ENCODE results near the gene ABHD14A. TPM values are rescaled to one million over a fixed set of nuclear protein-coding genes. Genes with fewer than 3 reads are reported as not detected.

The ABHD14A gene
- total and polyA plus RNA-seq, 2 experiments from 2014 or later, result 17.1 to 55.1 TPM

DNA sequence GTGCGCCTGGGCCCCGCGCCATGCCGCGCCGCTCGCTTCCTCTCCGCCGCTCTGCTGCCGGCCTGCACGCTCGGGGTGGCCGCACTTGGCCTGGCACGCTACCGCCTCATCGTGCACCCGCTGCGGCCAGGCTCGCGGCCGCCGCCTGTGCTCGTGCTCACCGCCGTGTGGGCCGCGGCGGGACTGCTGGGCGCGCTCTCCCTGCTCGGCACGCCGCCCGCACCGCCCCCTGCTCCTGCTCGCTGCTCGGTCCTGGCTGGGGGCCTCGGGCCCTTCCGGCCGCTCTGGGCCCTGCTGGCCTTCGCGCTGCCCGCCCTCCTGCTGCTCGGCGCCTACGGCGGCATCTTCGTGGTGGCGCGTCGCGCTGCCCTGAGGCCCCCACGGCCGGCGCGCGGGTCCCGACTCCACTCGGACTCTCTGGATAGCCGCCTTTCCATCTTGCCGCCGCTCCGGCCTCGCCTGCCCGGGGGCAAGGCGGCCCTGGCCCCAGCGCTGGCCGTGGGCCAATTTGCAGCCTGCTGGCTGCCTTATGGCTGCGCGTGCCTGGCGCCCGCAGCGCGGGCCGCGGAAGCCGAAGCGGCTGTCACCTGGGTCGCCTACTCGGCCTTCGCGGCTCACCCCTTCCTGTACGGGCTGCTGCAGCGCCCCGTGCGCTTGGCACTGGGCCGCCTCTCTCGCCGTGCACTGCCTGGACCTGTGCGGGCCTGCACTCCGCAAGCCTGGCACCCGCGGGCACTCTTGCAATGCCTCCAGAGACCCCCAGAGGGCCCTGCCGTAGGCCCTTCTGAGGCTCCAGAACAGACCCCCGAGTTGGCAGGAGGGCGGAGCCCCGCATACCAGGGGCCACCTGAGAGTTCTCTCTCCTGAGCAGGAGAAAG, 18.7 kb upstream of the ABHD14A start:
- peak; percentile 77 for DNase-seq (ENCODE audit: low spot score)
- Histone ChIP-seq H3K4me3 (peak overlapping the region; percentile 20), H2AFZ (peak overlapping the region; percentile 83)

DNA sequence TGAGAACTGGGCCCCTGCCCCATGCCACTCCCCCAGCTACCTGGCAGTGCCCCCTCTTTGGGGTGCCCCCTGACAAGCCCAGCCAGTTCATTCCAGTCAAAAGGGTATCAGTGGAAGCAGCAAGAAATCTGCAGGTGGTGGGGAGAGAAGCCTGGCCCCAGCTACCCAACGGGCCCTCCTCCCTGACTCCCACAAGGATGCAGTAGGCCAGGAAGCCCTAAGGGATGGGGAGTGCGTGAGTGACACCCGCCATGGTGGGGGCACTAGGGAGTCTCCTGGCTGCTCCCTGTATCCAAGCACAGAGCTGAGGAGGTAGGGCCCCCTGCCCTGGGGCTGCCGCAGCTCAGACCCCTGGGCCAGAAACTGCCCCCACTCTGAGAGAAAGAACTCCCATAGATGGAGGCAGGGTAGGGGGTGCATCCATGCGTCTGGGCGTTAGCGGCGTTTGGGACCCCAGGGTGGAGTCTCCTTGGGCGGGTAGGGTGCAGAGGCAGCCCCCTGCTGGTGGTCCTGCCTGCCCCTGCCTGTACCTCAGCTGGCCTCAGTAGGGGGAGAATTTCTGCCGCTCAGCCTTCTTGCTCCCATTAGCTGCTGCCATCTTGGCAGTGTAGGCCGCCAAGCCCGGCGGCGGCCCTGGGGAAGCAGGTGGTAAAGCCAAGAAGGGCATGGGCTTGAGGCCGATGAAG, 17.2 kb upstream of the ABHD14A start:
- no peak for TF ChIP-seq EZH2 (IDR thresholded peaks at IDR 0.05; ENCODE audit: borderline replicate concordance)
- TF ChIP-seq, protein P1, sequence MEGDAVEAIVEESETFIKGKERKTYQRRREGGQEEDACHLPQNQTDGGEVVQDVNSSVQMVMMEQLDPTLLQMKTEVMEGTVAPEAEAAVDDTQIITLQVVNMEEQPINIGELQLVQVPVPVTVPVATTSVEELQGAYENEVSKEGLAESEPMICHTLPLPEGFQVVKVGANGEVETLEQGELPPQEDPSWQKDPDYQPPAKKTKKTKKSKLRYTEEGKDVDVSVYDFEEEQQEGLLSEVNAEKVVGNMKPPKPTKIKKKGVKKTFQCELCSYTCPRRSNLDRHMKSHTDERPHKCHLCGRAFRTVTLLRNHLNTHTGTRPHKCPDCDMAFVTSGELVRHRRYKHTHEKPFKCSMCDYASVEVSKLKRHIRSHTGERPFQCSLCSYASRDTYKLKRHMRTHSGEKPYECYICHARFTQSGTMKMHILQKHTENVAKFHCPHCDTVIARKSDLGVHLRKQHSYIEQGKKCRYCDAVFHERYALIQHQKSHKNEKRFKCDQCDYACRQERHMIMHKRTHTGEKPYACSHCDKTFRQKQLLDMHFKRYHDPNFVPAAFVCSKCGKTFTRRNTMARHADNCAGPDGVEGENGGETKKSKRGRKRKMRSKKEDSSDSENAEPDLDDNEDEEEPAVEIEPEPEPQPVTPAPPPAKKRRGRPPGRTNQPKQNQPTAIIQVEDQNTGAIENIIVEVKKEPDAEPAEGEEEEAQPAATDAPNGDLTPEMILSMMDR (IDR thresholded peaks at IDR 0.05; ENCODE audit: poor library complexity), result no peak
- TF ChIP-seq EZH2phosphoT487 (IDR thresholded peaks at IDR 0.05; ENCODE audit: low read depth, severe bottlenecking, unreplicated experiment), result no peak

More for the DNA sequence above, 18.7 kb upstream of the ABHD14A start:
- 7% methylated on average over 83 of the region's 97 CpGs for WGBS (ENCODE audit: low lambda C conversion rate, missing lambda C conversion rate)
- H3K9me3 ChIP-seq (ENCODE audit: low read depth), result no peaks in the 10 kb centered on the region
- no peaks in the 10 kb centered on the region for H3K36me3 ChIP-seq (replicated peaks; ENCODE audit: insufficient read depth, low read depth)
- H3K27ac ChIP-seq, result no peak overlapping the region
- TF ChIP-seq, protein P1 (IDR thresholded peaks at IDR 0.05; ENCODE audit: poor library complexity), result peak; percentile 17
- TF ChIP-seq EZH2 (IDR thresholded peaks at IDR 0.05; ENCODE audit: borderline replicate concordance) (no peak), EZH2phosphoT487 (IDR thresholded peaks at IDR 0.05; ENCODE audit: low read depth, severe bottlenecking, unreplicated experiment) (no peak)
- no peaks in the 10 kb centered on the region for H4K20me1 ChIP-seq (ENCODE audit: insufficient read depth, poor library complexity, severe bottlenecking)
- H3K79me2 ChIP-seq, result no peaks in the 10 kb centered on the region
- peak overlapping the region; percentile 89 for H3K4me2 ChIP-seq
- H3K27me3 ChIP-seq, result peaks cover 22% of the 10 kb centered on the region
- no peaks in the 10 kb centered on the region for H3K9me2 ChIP-seq (replicated peaks; ENCODE audit: insufficient read depth)
- H3K4me1 ChIP-seq (ENCODE audit: insufficient read depth), result peaks cover 11% of the 10 kb centered on the region

DNA sequence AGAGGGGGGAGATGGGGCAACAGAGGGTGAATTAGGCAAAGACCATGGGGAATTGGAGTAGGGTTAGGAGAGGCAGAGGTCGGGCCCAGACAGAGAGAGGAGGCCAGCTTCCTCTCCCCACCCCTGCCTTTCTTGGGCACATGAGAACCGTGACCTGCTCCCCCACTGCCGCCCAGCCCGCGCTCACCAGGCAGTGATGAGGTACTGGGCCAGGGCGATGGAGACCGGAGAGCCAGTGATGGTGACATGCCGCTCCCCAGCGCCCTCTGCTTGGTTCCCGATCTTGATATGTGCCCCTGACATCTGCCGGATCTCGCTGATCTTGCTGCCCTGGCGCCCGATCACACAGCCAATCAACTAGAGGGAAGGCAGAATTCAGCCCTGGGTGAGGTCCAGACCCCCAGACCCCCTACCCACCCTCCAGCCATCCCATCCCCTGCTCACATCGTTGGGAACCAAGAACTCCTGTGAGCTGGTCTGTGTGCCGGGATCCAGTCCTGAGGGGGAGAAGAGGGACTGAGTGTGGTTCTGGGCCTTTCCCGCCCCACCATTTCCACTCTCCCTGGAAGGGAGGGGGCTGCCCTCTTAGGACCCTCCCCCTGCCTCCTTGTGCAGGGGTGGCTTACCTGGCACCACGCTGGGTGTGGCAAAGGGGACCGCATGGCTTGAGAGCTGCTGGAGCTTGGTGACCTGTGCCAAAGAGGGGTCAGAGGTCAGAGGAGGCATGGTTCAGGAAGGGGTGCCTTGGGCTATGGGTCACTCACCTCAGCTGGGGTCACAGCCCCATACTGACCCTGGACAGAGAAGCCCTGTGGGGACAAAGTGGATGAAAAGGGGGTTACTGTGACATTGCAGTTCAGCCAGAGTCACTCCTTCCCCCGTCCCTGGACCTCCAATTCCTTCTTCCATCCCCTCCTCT, 16.0 kb upstream of the ABHD14A start:
- no peak overlapping the region for H2AFZ ChIP-seq
- H3K9me3 ChIP-seq (ENCODE audit: low read depth), result no peaks in the 10 kb centered on the region
- no peak for DNase-seq (ENCODE audit: low spot score)
- 95% methylated on average over 20 of the region's 20 CpGs for WGBS (ENCODE audit: low lambda C conversion rate, missing lambda C conversion rate)
- H3K4me2 ChIP-seq, result no peak overlapping the region
- H3K27ac ChIP-seq, result no peak overlapping the region
- TF ChIP-seq, protein P1 (IDR thresholded peaks at IDR 0.05; ENCODE audit: poor library complexity), result no peak
- no peak for TF ChIP-seq EZH2phosphoT487 (IDR thresholded peaks at IDR 0.05; ENCODE audit: low read depth, severe bottlenecking, unreplicated experiment)
- no peak for TF ChIP-seq EZH2 (IDR thresholded peaks at IDR 0.05; ENCODE audit: borderline replicate concordance)
- H3K79me2 ChIP-seq, result peaks cover under 1% of the 10 kb centered on the region
- H3K27me3 ChIP-seq, result peaks cover 17% of the 10 kb centered on the region
- H3K4me1 ChIP-seq (ENCODE audit: insufficient read depth), result peaks cover 11% of the 10 kb centered on the region
- H3K4me3 ChIP-seq, result no peak overlapping the region
- H3K9me2 ChIP-seq (replicated peaks; ENCODE audit: insufficient read depth), result no peaks in the 10 kb centered on the region
- no peaks in the 10 kb centered on the region for H3K36me3 ChIP-seq (replicated peaks; ENCODE audit: insufficient read depth, low read depth)
- no peaks in the 10 kb centered on the region for H4K20me1 ChIP-seq (ENCODE audit: insufficient read depth, poor library complexity, severe bottlenecking)

More for the DNA sequence above, 17.2 kb upstream of the ABHD14A start:
- Histone ChIP-seq H2AFZ (no peak overlapping the region), H3K4me1 (ENCODE audit: insufficient read depth) (peaks cover 11% of the 10 kb centered on the region), H3K27me3 (peaks cover 22% of the 10 kb centered on the region), H4K20me1 (ENCODE audit: insufficient read depth, poor library complexity, severe bottlenecking) (no peaks in the 10 kb centered on the region), H3K27ac (no peak overlapping the region), H3K9me3 (ENCODE audit: low read depth) (no peaks in the 10 kb centered on the region), H3K9me2 (replicated peaks; ENCODE audit: insufficient read depth) (no peaks in the 10 kb centered on the region), H3K79me2 (no peaks in the 10 kb centered on the region), H3K4me2 (no peak overlapping the region), H3K36me3 (replicated peaks; ENCODE audit: insufficient read depth, low read depth) (no peaks in the 10 kb centered on the region), H3K4me3 (no peak overlapping the region)
- no peak for DNase-seq (ENCODE audit: low spot score)
- 95% methylated on average over 15 of the region's 15 CpGs for WGBS (ENCODE audit: low lambda C conversion rate, missing lambda C conversion rate)

All from hepatocyte (in vitro differentiated cells).